ENCODE results near the gene PRSS8. TPM values are rescaled to one million over a fixed set of nuclear protein-coding genes. Genes with fewer than 3 reads are reported as not detected.

Gene PRSS8
- total RNA-seq, 1 experiment from 2014 or later, result not detected

DNA sequence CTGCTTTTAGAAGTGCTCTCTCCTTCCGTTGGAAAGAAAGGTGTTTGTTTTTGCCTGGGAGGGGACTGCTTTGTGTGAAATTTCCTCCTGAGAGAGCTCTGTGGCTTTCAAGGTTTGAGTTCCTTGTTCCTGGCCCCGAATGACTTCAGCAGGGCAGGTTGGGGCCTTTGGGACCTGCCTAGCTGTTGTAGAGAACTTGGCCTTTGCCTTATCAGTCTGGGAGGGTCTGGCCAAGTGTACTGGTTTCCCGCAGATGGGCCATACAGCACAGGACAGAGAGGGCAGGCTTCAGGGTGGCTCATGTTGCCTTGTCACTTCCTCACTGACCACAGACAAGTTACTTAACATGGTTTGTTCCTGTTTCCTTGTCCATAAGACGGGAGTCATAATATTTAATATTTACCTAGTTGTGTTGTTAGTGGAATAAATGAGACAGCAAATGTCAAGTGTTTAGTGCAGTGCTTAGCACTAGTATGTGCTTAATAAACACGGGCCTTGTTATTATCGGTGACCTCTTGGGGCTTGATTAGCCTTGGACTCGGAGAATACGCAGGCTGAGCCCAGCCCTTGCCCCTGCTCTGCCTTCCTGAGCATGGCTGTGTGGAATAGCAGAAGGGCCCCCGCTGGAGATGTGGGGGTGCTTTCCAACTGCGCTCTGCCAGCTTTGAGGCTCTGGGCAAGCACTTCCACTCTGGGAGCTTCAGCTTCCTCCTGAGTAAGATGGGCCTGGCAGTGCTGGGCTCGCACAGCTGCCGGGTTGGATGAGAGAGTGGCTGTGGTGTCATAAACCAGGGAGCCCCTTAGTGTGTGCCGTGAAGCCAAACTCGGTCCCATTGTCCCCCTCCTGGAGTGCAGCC, 6.6 kb downstream of the PRSS8 start:
- DNase-seq (ENCODE audit: low read depth), result no peak

- no peak for DNase-seq (ENCODE audit: low read depth)
Measured at GRCh38 chr16:31127182-31127581, 8.3 kb downstream of the PRSS8 start.

DNA sequence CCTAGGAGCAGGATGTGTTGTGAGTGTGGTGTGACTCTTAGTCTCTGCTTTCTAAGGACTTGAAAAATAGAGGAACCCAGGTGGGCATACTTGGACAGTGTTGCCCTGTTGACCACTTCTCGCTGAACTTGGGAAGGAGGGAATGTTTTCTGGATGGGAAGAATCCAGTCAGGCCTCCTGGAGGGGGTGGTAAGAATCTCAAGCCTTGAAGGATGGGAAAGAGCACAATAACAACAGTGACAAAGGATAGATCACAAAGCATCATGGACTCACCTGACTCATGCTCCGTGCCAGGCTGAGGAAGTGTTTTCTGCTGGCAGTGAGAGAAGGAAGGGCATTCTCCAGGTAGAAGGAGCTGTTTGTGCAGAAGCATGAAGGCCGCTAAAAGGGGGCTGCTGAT, 9.7 kb downstream of the PRSS8 start:
- no peak for DNase-seq (ENCODE audit: low read depth)

DNA sequence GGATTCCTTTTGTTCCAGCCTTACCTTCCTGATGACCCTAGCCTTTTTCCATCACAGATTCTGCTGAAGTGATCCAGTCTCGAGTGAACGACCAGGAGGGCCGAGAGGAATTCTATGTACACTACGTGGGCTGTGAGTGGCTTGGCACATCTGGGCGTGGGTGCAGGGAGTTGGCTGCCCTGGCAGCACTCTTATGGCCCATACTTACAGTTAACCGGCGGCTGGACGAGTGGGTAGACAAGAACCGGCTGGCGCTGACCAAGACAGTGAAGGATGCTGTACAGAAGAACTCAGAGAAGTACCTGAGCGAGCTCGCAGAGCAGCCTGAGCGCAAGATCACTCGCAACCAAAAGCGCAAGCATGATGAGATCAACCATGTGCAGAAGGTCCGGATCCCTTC, 15.4 kb downstream of the PRSS8 start:
- no peak for DNase-seq (ENCODE audit: low read depth)

- DNase-seq (ENCODE audit: low read depth), result peak; percentile 85
Measured at GRCh38 chr16:31118223-31119155, 17.0 kb downstream of the PRSS8 start.

DNA sequence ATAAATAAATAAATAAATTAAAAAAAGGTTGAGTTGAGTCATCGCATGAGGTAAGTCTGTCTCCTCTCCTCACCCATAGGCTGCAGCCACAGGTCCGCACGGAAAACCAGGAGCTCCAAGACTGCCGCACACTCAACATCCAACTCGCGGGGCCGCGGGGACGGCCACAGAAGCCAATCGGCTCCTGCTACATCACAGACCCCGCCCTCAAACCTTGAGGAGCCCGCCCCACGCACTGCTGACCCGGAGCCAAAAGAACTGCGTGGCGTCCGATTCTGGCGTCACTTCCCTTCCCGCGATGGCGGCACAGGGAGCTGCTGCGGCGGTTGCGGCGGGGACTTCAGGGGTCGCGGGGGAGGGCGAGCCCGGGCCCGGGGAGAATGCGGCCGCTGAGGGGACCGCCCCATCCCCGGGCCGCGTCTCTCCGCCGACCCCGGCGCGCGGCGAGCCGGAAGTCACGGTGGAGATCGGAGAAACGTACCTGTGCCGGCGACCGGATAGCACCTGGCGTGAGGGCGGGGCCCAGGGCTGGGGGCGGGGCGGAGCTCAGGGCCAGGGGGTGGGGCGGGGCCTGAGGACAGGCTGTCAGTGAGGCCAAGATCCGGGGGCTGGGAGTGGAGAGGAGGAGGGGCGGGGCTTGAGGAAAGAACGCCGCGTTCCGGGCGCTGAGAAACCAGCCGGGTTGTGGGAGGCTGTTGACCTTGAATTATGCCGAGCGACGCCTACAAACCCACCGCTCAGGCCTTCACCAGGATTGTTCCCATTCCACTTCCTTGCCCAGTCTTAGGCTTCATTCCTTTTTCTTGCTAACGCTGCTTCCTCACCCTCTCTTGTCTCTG, 17.9 kb downstream of the PRSS8 start, which contains the start of gene KAT8:
Gene KAT8, plus strand, starts transcription at position 281 of the 839 bp plus-strand sequence. Its CDS starts 18 bp downstream, at position 299.
- DNase-seq (ENCODE audit: low read depth), result peak; percentile 99

DNA sequence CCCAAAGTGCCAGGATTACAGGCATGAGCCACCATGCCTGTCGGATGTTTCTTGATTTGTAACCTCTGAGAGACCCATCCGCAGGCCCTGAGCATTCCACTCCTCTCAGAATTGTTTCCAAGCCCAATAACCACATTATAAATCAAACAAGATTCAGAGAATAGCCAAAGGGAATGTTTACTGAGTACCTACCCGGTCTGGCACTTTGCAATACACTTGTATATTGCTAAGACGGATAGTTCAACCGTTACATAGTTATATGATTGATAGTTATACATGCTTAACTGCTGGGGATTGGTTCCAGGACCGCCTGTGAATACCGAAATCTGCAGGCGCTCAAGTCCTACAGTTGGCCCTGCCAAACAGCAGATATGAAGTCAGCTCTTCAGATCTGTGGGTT, 21.1 kb downstream of the PRSS8 start:
- DNase-seq (ENCODE audit: low read depth), result no peak

DNA sequence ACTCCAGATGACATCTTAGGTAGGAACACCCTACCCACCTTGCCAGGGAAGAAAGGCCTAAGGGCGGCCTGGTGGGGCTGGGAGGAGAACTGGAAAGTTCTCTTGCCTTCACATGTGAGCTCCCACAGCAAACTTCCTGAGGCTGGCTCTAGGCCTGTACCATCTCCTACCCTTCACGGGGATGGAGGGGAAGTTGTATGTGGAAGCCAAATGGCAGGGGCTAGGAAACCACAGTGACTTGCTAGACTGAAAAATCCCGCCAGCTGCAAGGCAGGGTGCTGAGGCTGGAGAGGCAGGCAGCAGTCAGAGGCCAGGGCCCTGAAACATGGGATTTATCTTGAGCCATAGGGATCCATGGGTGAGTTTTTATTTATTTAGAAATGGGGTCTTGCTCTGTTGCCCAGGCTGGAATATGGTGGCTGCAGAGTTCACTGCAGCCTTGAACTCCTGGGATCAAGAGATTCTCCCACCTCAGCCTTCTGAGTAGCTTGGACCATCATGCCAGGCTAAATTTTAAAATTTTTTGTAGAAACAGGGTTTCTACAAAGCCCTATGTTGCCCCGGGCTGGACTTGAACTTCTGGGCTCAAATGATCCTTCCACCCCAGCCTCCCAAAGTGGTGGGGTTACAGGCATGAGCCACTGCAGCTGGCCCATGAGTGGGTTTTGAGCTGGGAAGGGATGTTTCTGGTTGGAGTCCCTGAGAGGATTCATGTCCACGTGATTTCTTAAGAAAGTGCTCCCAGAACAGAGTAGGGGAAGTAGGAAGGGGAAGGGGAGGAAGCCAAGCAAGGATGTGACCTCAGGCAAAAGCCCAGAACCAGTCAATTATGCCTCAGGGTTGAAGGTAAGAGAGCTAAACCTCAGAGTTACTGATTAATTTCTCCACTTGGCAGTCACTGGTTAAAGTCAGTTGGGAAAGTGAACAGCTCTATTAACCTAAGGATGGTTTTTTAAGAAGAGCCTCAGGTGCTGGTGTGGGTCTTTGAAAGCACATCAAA, 22.1 kb downstream of the PRSS8 start:
- peak; percentile 30 for DNase-seq (ENCODE audit: low read depth)

GRCh38 chr16:31112711-31113110, 22.8 kb downstream of the PRSS8 start:
- DNase-seq (ENCODE audit: low read depth), result no peak

DNA sequence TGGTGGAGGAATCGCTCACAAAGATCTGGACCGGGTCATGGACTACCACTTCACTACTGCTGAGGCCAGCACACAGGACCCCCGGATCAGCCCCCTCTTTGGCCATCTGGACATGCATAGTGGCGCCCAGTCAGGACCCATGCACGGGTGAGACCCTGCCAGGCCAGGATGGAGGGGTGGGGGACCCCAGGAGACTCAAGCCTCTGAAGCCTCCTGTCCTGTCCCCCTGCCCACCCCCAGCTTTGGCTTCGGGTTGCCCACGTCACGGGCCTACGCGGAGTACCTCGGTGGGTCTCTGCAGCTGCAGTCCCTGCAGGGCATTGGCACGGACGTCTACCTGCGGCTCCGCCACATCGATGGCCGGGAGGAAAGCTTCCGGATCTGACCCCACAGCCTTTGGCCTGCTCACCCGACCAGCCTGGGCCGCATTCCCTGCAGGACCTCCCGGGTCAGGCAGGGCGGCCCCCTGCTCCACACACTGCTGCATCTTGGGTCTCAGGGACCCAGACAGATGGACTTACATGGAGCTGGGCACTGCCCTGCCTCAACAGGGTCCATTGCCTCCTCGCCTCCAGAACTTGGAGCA, 23.6 kb downstream of the PRSS8 start:
- no peak for DNase-seq (ENCODE audit: low read depth)

- no peak for DNase-seq (ENCODE audit: low read depth)
Measured at GRCh38 chr16:31110106-31111034, 25.2 kb downstream of the PRSS8 start.

DNA sequence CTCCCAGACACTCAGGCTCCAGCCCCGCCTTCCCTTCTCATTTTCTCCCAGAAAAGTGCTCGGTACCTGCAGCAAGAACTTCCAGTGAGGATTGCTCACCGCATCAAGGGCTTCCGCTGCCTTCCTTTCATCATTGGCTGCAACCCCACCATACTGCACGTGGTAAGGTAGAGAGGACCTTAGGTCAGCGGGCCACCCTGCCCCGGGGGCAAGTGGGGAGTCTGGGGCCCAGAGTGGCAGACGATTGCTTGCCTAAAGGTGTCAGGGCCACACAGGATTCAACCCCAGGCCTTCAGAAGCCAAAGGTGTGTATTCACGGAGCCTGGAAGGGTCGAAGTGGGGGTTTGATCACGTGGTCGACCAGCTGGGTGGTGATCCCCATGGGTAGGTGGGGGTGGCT, 25.9 kb downstream of the PRSS8 start:
- DNase-seq (ENCODE audit: low read depth), result no peak

DNA sequence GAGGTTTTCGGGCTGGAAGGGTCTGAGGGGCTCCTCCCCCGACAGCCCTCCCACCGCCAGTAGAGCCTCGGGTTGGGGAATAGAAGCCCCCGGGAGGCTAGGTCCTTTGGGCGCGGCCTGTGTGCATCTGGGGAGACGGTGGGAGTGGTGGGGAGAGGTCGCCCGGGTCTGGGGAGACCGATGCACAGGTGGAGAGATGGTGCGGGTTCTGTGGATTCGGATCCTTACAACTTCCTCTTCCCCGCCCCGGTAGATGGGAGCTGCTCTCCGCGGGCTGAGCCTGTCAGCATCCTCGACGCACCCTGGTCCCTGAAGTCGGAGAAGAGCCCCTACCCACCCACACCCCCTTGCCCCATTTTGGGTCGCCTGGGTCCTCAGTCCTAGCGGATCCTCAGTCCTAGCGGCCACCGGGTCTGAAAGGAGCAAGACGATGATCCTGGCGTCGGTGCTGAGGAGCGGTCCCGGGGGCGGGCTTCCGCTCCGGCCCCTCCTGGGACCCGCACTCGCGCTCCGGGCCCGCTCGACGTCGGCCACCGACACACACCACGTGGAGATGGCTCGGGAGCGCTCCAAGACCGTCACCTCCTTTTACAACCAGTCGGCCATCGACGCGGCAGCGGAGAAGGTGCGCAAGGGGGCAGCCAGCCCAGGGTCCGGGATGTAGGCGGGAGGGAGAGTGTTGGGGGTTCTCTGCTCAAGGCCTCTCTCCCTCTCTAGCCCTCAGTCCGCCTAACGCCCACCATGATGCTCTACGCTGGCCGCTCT, 26.6 kb downstream of the PRSS8 start:
- no peak for DNase-seq (ENCODE audit: low read depth)

DNA sequence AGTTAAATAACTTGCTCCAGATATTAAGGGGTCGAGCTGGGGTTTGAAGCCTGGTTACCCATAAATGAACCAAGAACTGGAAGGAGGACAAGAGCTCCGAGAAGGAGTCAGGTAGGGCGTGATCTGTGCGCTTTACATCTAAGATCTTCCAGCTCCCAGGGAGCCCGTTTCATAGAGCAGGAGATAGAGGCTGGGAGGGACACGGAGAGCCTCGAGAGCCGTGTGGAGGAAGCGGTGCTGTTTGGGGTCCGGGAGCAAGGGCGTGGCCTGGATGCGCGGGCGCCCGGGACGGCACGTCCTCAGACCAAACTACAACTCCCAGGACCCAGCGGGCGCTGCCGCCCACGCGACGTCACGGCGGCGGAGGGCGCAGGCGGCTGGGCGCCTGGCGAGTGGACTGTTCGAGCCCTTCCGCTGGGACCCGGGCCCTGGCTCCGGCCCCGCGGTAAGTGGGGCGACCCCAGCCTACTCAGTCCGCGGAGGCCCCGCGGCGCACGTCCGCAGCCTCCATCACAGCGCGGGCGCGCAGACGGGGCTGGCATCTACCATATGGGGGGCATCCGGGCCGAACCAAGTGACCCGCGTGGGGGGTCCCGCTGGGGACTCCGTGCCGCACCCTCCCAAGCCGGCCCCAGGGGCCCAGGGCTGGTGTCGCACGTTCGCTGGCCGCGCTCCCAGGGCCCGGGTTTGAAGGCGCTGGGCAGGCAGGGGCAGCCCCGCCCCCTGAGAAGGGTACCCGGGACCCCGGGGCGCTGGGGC, 27.3 kb downstream of the PRSS8 start, which contains the start of gene BCKDK:
Gene BCKDK, plus strand, starts transcription at position 352 of the 759 bp plus-strand sequence. CDS start 838 bp downstream, outside the sequence.
- peak; percentile 72 for DNase-seq (ENCODE audit: low read depth)

DNA sequence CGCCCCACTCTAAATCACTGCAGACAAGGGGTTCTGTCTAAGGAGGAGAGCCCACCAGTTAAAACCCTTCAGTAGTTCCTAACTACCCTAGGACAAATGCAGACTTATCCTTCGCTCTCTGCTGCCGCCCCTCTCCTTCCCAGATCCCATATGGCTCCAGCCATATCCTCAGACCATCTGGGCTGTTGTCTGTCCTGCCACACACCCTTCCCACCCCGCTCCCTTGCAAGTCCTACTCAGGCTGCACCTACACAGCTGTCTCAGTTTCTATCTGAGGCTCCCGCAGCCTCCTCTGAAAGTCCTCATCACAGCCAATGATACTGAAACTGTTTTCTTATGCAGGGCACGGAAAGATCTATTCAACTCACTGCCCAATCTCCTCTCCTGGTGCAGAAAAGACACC, 28.1 kb downstream of the PRSS8 start:
- DNase-seq (ENCODE audit: low read depth), result no peak

- DNase-seq (ENCODE audit: low read depth), result peak; percentile 29
Measured at GRCh38 chr16:31106509-31107464, 28.7 kb downstream of the PRSS8 start.

All from M059J (cell line).